ENCODE data around the gene DOCK9. TPM values are rescaled to one million over a fixed set of nuclear protein-coding genes. Genes with fewer than 3 reads are reported as not detected.

The DOCK9 gene
- total and polyA plus RNA-seq, 2 experiments from 2014 or later = 8.5 to 57.7 TPM

GRCh38 chr13:99000137-99000536 lies 22.3 kb upstream of the DOCK9 start:
- H2AFZ ChIP-seq = no peak overlapping the region
- Mint-ChIP-seq H3K27me3 (ENCODE audit: insufficient read depth, low read depth, poor library complexity) (peaks cover 2% of the 10 kb centered on the region), H3K9me3 (no peaks in the 10 kb centered on the region), H3K4me1 (peaks cover 37% of the 10 kb centered on the region), H3K27ac (no peak overlapping the region), H3K36me3 (ENCODE audit: low read depth) (no peaks in the 10 kb centered on the region), H3K4me3 (no peak overlapping the region)
- DNase-seq (ENCODE audit: low spot score) = no peak
- peak overlapping the region; percentile 55 for H3K4me2 ChIP-seq
- peaks cover 26% of the 10 kb centered on the region for H3K4me1 ChIP-seq (ENCODE audit: insufficient read depth)
- no peaks in the 10 kb centered on the region for H3F3A ChIP-seq (replicated peaks; ENCODE audit: low read depth)
- H3K27me3 ChIP-seq (ENCODE audit: insufficient read depth) = no peaks in the 10 kb centered on the region
- ATAC-seq = peak; percentile 34; the same call in 2 of the 3 replicates
- H3K36me3 ChIP-seq (ENCODE audit: insufficient read depth) = no peaks in the 10 kb centered on the region
- H3K79me2 ChIP-seq (replicated peaks; ENCODE audit: insufficient read depth) = no peaks in the 10 kb centered on the region
- H3K4me3 ChIP-seq = no peak overlapping the region
- no peak for TF ChIP-seq STAT1 (IDR thresholded peaks at IDR 0.05; ENCODE audit: unreplicated experiment)
- TF ChIP-seq ZNF462 (CRISPR knock-in tag; IDR thresholded peaks at IDR 0.05) = peak; percentile 93
- no peak for TF ChIP-seq CTCF (conservative IDR thresholded peaks at IDR 0.05; ENCODE audit: low read depth in 2 of 2)
- H3K9me2 ChIP-seq (ENCODE audit: insufficient read depth) = 0 out of 2 replicates have a peak, but pooled peaks cover 6% of the 10 kb centered on the region
- H4K20me1 ChIP-seq (replicated peaks; ENCODE audit: insufficient read depth) = no peaks in the 10 kb centered on the region
- H3K27ac ChIP-seq (ENCODE audit: low read depth) = no peak overlapping the region; the same call in 1 of the 2 replicates

- Histone ChIP-seq H3K27me3 (ENCODE audit: insufficient read depth) (no peaks in the 10 kb centered on the region), H3K4me1 (ENCODE audit: insufficient read depth) (peaks cover 31% of the 10 kb centered on the region), H3K27ac (ENCODE audit: low read depth) (no peak overlapping the region), H3K36me3 (ENCODE audit: insufficient read depth) (no peaks in the 10 kb centered on the region), H3K4me2 (no peak overlapping the region), H3K9me2 (ENCODE audit: insufficient read depth) (0 out of 2 replicates have a peak, but pooled peaks cover 6% of the 10 kb centered on the region), H2AFZ (no peak overlapping the region), H4K20me1 (replicated peaks; ENCODE audit: insufficient read depth) (no peaks in the 10 kb centered on the region), H3K79me2 (replicated peaks; ENCODE audit: insufficient read depth) (no peaks in the 10 kb centered on the region), H3K4me3 (no peak overlapping the region), H3F3A (replicated peaks; ENCODE audit: low read depth) (no peaks in the 10 kb centered on the region)
- no peak overlapping the region for H3K4me3 Mint-ChIP-seq
- no peaks in the 10 kb centered on the region for H3K9me3 Mint-ChIP-seq
- peaks cover 37% of the 10 kb centered on the region for H3K4me1 Mint-ChIP-seq
- no peak for ATAC-seq
- peaks cover 2% of the 10 kb centered on the region for H3K27me3 Mint-ChIP-seq (ENCODE audit: insufficient read depth, low read depth, poor library complexity)
- no peaks in the 10 kb centered on the region for H3K36me3 Mint-ChIP-seq (ENCODE audit: low read depth)
- DNase-seq (ENCODE audit: low spot score) = no peak
- no peak overlapping the region for H3K27ac Mint-ChIP-seq
- TF ChIP-seq ZNF114 (CRISPR knock-in tag; IDR thresholded peaks at IDR 0.05) = no peak
- no peak for TF ChIP-seq CTCF (conservative IDR thresholded peaks at IDR 0.05; ENCODE audit: low read depth in 2 of 2)
- no peak for TF ChIP-seq EZH2phosphoT487 (IDR thresholded peaks at IDR 0.05; ENCODE audit: unreplicated experiment)
- no peak for TF ChIP-seq NANOG (IDR thresholded peaks at IDR 0.05; ENCODE audit: borderline replicate concordance)
- TF ChIP-seq JUNB (IDR thresholded peaks at IDR 0.05; ENCODE audit: unreplicated experiment) = no peak
- no peak for TF ChIP-seq ZNF331 (CRISPR knock-in tag; IDR thresholded peaks at IDR 0.05; ENCODE audit: low read depth)
Measured at GRCh38 chr13:98999639-98999952, 21.7 kb upstream of the DOCK9 start.
